Measurements from ENCODE around the gene FASN. TPM values are rescaled to one million over a fixed set of nuclear protein-coding genes. Genes with fewer than 3 reads are reported as not detected.

The FASN gene
- 112 to 154 TPM (median 145 TPM) in 5 replicates for total RNA-seq (2022; extraction: Qiagen RNA extraction)

GRCh38 chr17:82098169-82098938, at the start of gene FASN:
FASN (minus strand) TSS chr17:82098236; CDS start chr17:82096445, 1,791 bp downstream.

GRCh38 chr17:82065638-82066303, 32.3 kb downstream of the FASN start, which contains the start of gene DUS1L:
DUS1L (minus strand) TSS chr17:82065804; CDS start chr17:82065059, 745 bp downstream.

GRCh38 chr17:82051776-82052637, 46.0 kb downstream of the FASN start, which contains the start of the genes GPS1 and RFNG:
GPS1 (plus strand) TSS chr17:82051898; CDS start chr17:82051932, 34 bp downstream.
RFNG (minus strand) TSS chr17:82051811; CDS start chr17:82051766, 45 bp downstream.

GRCh38 chr17:82037092-82037888, 60.7 kb downstream of the FASN start, which contains the start of gene DCXR:
DCXR (minus strand) TSS chr17:82037697; CDS start chr17:82037682, 15 bp downstream.

GRCh38 chr17:82031303-82031884, 66.6 kb downstream of the FASN start, which contains the start of gene RAC3:
RAC3 (plus strand) TSS chr17:82031678; CDS start chr17:82031762, 84 bp downstream.

Other genes with a start within 250 kb of the FASN start
- 673 to 727 TPM (median 692 TPM) in 5 replicates for gene P4HB, start 237.7 kb downstream of the FASN start, total RNA-seq (2022; extraction: Qiagen RNA extraction)
- gene ARHGDIA, start 226.9 kb downstream of the FASN start, total RNA-seq (2022; extraction: Qiagen RNA extraction) = 592 to 701 TPM (median 654 TPM) in 5 replicates
- 167 to 248 TPM (median 232 TPM) in 5 replicates for gene ALYREF, start 206.7 kb downstream of the FASN start, total RNA-seq (2022; extraction: Qiagen RNA extraction)
- gene ANAPC11, start 206.5 kb downstream of the FASN start, total RNA-seq (2022; extraction: Qiagen RNA extraction) = 185 to 310 TPM (median 289 TPM) in 5 replicates
- gene NPB, start 196.0 kb downstream of the FASN start, total RNA-seq (2022; extraction: Qiagen RNA extraction) = 0.33 to 0.67 TPM (median 0.49 TPM) in 5 replicates
- gene PCYT2, start 186.8 kb downstream of the FASN start, total RNA-seq (2022; extraction: Qiagen RNA extraction) = 14.1 to 18.1 TPM (median 16.6 TPM) in 5 replicates
- gene SIRT7, start 180.1 kb downstream of the FASN start, total RNA-seq (2022; extraction: Qiagen RNA extraction) = 27.2 to 45.6 TPM (median 41.6 TPM) in 5 replicates
- 23.3 to 32.3 TPM (median 28.5 TPM) in 5 replicates for gene MAFG, start 170.5 kb downstream of the FASN start, total RNA-seq (2022; extraction: Qiagen RNA extraction)
- 68.3 to 88.4 TPM (median 85.4 TPM) in 5 replicates for gene PYCR1, start 160.9 kb downstream of the FASN start, total RNA-seq (2022; extraction: Qiagen RNA extraction)
- not detected in 5 replicates for gene MYADML2, start 151.0 kb downstream of the FASN start, total RNA-seq (2022; extraction: Qiagen RNA extraction)
- gene NOTUM, start 137.0 kb downstream of the FASN start, total RNA-seq (2022; extraction: Qiagen RNA extraction) = 0.18 to 0.55 TPM (median 0.34 TPM) in 5 replicates
- gene ASPSCR1, start 120.6 kb downstream of the FASN start, total RNA-seq (2022; extraction: Qiagen RNA extraction) = 20.1 to 29.2 TPM (median 26.5 TPM) in 5 replicates
- 135 to 206 TPM (median 183 TPM) in 5 replicates for gene CENPX, start 75.4 kb downstream of the FASN start, total RNA-seq (2022; extraction: Qiagen RNA extraction)
- gene LRRC45, start 74.9 kb downstream of the FASN start, total RNA-seq (2022; extraction: Qiagen RNA extraction) = 8.9 to 17.5 TPM (median 12.8 TPM) in 5 replicates
- gene RAC3, start 66.6 kb downstream of the FASN start, total RNA-seq (2022; extraction: Qiagen RNA extraction) = 24.9 to 43.1 TPM (median 39.9 TPM) in 5 replicates
- gene DCXR, start 60.5 kb downstream of the FASN start, total RNA-seq (2022; extraction: Qiagen RNA extraction) = 65.2 to 110 TPM (median 102 TPM) in 5 replicates
- 16.5 to 26.6 TPM (median 25.1 TPM) in 5 replicates for gene RFNG, start 46.4 kb downstream of the FASN start, total RNA-seq (2022; extraction: Qiagen RNA extraction)
- 108 to 148 TPM (median 138 TPM) in 5 replicates for gene GPS1, start 46.3 kb downstream of the FASN start, total RNA-seq (2022; extraction: Qiagen RNA extraction)
- 73.5 to 153 TPM (median 133 TPM) in 5 replicates for gene DUS1L, start 32.4 kb downstream of the FASN start, total RNA-seq (2022; extraction: Qiagen RNA extraction)
- 15.5 to 29.5 TPM (median 28.3 TPM) in 5 replicates for gene CCDC57, start 114.6 kb upstream of the FASN start, total RNA-seq (2022; extraction: Qiagen RNA extraction)
- gene SLC16A3, start 130.8 kb upstream of the FASN start, total RNA-seq (2022; extraction: Qiagen RNA extraction) = 134 to 178 TPM (median 170 TPM) in 5 replicates
- gene CSNK1D, start 175.5 kb upstream of the FASN start, total RNA-seq (2022; extraction: Qiagen RNA extraction) = 205 to 236 TPM (median 234 TPM) in 5 replicates
- 0.16 to 0.24 TPM (median 0.19 TPM) in 4 of 5 replicates, not detected in the other for gene CD7, start 219.4 kb upstream of the FASN start, total RNA-seq (2022; extraction: Qiagen RNA extraction)
- gene SECTM1, start 235.5 kb upstream of the FASN start, total RNA-seq (2022; extraction: Qiagen RNA extraction) = 1.4 to 2.6 TPM (median 2.1 TPM) in 5 replicates

Data from A549 treated with AZD2906 at 1 μM for 4 hours (cell line).